Endometrial microvascular endothelial cells (primary cell): ENCODE measurements around the gene CELF4. TPM values are rescaled to one million over a fixed set of nuclear protein-coding genes. Genes with fewer than 3 reads are reported as not detected.

Experiments used
- in situ Hi-C: cut with HindIII; loops from 2 replicates; pipeline ENCODE4 v1.10.0; 2017; ENCODE audit warnings: low sequenced_read_pairs, low pct_unique_long_range_greater_than_20kb; ENCODE audit errors: inconsistent ontology term
- total RNA-seq: library from RNA; depleted of rRNA; stranded (reverse); fragments of >200 nt; gene quantifications from one replicate; pipeline ENCODE4 v1.2.3, GENCODE V29; 2015; ENCODE audit errors: inconsistent ontology term

Gene CELF4
- total RNA-seq, 1 donor from 2014 or later, result not detected

DNA sequence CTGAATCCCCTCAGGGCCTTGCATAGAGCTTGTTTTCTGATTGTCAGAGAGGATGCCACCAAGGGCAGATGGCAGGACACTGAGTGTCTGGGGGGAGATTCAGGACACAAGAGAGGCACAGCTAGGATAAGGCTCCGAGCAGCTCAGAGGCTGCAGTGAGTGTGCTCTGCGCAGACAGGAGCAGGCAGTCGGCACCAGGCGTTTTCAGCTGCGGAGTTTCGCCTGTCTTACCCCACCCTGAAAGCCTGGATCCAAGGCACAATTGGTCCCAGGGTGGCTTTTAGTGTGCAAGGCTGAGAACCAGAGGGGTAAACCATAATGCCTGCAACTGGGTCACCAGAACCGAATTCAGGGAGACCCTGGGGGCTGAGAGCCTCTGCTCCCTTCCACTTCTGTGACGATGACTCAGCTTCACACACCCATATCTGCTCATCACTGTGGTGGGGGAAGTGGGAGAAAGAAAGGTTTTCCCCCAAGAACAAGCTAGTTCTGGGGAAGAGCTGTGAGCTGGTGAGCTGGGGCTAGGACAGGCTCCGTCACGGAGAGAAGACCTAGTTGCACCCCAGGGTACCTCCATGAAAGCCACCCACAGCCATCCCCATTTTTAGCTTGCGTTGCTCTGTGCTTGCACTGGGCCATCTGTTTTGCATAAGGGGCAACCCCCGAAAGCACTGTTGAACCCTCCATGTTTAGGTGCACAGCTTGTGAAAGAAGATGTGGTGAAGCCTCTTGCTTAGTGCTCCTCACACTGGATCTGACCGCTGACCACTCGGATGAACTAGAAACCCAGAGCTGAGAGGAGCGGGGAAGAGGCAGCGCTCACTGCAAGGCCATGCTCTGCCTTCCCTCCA, 173.7 kb downstream of the CELF4 start:
- in situ Hi-C loops, result no loop called here

DNA sequence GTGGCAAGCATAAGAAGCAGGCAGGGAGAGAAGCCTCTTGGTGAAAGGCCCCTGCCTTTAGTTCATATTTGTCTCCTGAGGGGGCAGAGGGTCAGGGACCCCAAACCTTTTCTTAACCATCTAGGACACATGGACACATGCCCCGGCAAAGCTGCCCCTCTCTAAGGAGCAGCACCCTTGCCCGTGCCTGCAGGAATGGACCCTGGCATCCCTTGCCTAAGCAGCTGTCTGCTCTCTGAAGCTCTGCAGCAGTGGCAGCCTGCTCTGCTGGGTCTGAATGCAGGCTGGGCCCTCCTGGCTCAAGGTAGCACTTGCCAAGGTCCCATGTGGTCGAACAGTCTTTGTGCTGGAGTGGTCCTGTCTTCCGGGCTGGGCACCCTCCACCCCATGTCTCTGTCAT, 174.4 kb downstream of the CELF4 start:
- in situ Hi-C loops, result no loop called here

DNA sequence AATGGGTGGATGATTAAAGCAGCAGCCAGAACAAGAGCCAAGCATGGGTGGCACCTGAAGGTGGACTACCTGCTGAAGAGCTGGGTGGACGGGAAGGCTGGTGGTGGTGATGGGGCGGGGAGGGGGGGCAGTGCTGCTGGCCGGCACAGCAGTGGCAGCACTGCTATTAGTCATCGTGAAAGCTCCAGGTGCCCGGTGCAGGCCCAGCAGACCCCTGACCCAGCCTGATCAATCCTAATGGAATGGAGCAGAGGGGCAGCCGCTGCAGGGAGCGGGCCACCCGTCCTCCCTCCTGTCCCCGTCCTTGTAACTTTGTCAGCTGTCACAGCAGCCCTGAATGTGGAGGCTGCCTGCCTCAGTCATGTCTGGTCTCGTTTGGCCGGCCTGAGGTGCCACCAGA, 174.9 kb downstream of the CELF4 start:
- in situ Hi-C loops, result no loop called here

DNA sequence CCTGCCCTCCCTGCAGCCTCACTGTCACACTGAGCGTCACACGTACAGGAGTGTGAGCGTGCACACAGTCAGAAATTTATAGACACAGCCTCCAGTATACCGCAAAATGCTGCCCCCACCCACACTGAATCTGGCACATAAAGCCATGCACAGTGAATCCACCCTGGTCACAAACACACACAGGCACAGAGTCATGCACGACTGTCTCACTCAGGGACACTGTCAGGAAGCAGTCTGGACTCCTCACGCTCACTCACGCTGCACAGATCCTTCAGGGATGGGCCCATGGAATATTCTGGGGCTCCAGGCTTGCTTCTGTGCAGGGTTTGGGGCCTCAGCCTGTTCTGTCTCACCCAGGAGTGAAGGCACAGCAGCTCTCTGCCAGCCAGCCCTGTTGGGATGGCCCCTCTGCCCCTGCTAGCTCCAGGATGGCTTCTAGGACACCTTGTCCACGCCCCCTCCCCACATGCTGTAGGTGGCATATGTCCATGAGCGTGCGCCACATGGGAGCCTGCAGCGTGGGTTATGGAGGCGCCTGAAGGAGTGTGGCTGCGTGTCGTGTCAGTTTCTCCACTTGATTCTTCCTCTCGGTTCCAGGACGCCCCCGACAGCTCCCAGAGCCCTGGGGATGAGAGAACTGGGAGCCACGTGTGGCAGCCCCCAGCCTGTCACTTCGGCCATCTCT, 175.8 kb downstream of the CELF4 start:
- in situ Hi-C loops, result no loop called here

DNA sequence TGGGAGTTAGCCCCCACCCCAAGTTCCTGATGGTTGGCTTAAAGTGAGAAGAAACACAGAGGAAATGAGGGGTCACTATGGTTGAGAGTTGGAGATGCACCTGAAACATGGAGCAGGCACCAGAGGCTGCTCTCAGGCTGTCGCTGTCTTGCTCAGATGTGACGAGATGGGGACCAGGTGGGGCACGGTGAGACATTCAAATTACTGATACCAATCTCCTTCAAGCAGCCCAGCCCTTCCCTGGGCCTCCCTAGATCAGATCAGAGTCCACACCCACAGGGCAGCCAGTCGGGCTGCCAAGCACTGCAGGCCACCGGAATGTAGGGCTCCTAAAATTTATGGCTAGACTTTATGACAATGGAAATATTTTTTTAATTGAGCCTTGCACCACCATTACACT, 176.6 kb downstream of the CELF4 start:
- in situ Hi-C loops, result no loop called here

DNA sequence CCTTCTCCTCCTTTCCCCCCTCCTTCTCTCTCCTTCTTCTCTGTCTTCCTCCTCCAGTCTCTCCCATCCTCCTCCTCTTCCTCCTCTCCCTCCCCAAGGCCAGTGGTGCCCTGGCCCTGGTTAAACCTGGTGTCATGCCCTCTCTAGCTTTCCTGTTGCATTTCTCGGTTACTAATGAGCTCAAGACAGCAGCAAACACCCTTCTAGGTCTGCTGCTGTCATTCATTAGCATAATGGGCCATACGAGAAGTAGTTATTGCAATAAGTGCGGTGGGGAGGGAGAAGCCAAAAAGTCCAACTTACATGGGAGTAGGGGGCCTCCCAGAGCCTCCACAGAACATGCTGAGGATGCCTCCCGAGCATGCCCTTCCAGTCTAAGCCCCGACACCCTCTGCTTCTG, 177.2 kb downstream of the CELF4 start:
- in situ Hi-C loops, result no loop called here

DNA sequence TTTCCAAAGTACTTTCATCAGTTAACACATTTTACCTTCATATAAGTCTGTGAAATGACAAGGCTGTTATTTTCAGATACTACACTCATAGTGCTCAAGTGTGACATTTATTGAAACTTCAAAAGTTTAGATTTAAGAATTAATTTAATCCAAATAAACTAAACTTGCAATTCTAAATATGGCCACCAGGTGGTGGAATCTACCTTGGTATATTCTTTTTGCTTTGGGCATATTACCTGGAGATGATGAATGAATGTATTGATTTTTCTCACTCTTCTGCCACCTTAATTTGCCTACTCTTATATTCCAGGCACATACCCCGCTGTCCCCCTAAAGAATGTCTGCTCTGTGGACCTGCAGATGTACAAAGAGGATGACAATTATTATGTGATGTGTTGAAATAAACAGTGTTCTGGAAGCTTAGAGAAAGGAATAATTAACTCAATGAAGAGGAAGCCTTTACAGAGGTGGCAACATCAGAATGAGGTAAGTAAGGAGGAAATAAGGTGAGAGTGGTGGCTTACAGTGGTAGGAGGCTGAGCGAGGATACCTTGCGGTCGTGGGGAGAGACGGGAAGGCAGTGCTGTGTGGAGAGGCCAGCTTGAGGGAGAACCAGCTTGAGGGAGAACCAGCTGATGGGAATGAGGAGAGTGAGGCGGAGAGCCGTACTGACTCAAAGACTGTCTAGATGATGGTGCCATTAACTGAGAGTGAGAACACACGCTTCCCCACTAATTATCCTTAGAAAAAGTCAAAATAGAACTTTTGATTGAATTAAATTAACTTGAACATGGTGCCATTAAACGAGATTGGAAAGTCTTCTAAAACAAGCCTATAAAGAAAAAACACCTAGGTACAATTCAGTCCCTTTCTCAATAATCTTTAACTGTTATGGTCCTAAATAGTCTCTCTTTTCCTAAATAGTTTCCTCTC, 179.5 kb downstream of the CELF4 start:
- in situ Hi-C loops, result no loop called here

DNA sequence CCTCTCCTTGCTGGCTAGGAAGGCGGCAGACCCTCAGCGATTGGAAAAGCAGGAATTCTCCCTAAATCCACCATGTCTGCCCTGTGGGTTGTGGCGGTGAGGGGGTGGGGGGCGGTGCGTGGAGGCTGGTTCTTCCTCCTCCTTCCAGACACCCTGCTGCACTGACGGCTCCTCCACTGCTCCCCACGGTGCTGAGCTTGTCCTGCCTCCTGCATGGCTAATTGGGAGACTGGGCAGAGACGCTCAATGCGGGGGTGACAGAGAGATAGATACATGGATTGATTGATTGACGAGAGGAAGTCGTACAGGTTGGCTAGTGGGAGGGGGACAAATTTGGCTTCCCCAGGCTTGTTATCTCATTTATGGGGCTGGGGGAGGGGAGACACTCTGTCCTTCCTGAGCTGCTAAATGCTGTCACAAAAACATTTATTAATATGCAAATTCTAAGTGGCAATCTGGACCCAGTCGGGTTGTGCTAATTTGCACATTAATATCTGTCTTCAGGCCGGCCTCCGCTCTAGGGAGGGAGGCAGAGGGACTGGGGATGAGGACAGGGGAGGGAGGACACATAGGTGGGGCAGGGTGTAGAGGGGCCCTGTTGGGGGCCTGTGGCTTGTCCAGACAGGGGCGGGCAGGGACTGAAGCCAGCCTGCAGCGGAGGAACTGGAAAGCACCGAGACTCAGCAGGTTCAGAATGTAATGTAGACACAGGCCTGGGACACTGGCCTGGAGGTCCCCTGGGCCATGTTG, 181.6 kb downstream of the CELF4 start:
- in situ Hi-C loops, result no loop called here

DNA sequence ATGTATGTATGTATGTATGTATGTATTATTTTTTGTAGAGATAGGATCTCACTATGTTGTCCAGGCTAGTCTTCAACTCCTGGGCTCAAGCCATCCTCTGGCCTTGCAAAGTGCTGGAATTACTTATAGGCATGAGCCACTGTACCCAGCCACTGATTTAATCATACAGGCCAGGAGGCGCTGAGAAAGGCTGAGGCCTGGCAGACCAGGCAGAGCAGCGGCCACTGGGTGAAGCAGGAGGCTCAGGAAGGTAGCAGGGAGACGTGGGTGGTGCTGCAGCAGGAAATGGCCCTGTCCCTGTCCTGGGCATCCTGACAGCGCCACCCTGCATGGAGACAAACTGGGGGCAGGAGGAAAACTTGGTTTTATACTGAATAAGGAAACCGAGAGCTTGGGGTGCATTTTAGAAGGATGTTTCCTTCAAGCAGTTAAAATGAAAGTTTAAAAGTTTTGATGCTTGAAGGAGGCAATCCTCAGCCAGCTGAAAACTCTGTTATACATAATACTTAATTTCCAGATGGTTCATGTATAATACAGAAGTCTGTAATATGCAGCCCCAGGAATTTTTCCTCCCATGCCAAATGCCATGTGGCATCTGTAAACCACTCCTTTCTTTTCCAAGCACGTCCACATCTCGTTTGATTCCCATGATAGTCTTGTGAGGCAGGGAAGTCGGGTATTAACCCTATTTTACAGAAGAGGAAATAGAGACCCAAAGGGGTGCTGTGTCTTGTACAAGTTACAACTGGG, 182.4 kb downstream of the CELF4 start:
- in situ Hi-C loops, result no loop called here

DNA sequence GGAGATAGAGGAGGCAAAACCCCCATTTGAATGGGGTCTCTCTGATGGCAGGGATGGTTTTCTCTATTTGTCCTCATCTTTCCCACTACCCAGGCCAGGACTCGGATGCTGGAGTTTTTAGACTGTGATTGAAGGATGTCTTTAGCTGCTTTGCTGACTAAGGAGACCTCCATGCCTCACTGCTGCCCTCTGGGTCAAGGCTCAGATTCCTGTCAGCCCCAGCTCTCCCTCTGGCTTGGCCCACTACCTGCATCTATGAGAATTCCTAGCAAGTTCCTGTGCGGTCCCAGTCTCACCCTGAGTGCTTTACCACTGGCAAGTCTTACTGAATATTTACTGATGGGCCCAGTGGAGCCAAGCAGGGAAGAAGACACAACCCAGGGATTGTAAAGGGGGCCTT, 184.0 kb downstream of the CELF4 start:
- in situ Hi-C loops, result no loop called here

DNA sequence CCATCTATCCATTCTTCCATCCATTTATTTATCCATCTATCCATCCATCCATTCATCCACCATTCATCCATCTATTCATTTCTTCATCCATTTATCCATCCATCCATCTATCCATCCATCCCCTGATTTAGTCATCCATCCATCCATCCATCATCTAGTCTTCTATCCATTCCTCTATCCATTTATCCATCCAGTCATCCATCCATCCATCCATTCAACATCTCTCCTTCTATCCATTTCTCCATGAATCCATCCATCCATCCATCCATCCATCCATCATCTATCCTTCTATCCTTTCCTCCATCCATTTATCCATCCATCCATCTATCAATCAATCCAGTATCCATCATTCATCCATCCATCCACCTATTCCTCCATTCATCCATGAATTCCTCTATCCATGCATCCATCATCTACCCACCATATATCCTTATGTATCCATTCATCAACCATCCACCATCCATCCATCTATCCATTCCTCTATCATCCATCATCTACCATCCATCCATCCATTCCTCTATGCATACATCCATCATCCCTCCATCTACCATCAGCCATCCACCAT, 185.0 kb downstream of the CELF4 start:
- in situ Hi-C loops, result no loop called here

DNA sequence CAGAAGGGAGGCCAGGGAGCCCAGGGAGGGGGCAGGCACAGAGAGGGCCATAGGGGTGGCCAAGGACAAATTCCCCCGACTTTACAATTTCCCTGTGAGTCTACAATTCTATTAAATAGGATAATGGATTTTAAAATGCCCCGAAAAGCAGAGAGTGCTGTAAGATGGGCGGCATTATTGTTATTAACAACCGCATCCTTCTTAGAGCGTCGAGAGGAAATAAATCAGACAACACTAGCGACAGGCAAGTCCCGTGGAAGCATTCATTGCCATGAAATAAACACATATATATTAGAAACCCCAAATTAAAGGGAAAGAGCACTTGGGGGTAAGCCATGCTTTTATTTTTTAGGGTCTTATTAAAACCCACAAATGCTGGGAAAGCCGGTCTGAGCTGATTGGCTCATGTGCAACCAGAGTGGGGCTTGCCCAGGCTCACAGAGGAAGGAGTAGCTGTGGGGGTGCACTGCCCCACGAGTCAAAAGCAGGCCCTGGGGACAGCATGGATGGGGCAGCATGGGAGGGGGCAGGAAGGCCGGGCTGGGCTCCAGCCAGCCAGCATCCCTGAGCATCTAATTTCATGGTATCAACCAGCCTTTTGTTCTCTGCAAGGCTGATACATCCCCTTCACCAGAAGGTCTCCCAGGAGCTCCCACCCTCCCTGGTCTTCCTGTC, 187.1 kb downstream of the CELF4 start:
- in situ Hi-C loops, result no loop called here

DNA sequence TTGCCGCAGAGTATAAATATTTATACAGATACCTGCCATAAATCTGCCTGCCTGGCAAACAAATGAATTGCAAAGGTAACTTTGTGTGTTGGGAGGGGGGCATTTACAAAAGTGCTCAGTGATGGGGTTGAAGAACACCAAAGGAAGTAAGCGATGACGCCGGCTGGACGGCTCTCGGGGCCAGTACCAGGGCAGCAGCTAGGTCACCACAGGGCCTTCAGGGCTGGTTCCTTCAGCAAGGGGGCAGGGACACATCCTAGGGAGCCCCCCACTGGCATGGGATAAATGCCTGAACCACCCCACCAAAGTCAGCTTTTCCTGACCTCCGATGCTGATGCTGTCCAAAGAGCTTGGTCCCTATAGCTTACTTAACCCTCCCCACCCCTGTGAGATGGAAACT, 190.4 kb downstream of the CELF4 start:
- in situ Hi-C loops, result no loop called here

DNA sequence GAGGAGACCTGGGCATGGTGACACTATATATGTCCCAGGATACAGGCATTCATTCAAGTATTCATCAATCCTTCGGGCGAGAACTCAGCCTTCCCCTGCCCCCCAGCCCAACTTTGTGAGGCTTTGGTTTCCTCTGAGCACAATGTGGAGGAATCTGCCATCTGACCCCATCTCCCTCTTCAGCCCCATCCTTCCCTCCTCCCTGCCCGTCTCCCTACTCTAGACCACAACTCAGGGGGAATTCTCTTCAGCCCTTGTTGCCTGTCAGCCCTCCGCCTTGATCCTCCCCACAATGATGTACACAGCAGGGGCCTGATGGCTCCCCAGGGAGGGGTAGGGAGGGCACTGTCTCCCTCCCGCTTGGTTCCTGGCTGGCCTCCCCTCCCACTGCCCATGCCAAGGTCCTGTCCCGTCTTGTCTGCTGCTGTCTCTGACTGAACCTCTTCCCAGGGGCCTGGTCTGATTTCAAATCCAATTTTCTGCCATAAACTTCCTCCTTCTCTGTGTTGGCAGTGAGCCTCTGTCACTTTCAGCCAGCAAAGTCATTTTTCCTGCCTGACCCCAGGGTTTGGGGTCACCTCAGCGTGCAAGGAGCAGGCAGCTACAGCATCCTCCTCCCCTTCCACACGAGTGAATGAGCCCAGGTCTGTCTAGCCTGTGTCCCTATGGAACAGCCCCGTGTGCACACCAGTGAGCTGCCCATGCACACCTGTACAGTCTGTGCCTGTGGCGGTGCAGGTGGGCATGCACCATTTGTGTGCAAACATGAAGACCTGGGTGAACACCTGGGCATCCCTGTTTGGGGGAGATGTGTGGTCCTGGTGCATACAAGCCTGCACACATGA, 197.3 kb downstream of the CELF4 start:
- in situ Hi-C loops, result no loop called here

DNA sequence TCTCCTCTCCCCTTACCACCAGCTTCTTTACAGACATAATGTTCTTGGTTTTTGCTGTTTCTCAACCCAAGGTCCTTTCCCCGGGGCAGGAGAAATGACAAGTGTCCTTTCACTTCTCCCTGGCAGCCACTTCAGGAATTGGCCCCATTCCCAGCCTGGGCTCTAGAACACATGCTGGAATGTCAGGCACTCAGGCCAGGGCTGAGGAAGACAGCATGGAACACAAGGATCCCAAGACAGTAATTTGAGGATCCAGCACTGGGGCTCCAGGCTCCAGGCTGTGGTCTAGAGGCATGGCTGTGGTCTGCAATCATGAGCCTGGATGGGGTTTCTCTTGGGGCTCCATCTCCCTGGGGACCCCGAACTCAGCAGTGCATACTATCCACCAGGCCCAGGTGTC, 201.4 kb downstream of the CELF4 start:
- in situ Hi-C loops, result no loop called here

DNA sequence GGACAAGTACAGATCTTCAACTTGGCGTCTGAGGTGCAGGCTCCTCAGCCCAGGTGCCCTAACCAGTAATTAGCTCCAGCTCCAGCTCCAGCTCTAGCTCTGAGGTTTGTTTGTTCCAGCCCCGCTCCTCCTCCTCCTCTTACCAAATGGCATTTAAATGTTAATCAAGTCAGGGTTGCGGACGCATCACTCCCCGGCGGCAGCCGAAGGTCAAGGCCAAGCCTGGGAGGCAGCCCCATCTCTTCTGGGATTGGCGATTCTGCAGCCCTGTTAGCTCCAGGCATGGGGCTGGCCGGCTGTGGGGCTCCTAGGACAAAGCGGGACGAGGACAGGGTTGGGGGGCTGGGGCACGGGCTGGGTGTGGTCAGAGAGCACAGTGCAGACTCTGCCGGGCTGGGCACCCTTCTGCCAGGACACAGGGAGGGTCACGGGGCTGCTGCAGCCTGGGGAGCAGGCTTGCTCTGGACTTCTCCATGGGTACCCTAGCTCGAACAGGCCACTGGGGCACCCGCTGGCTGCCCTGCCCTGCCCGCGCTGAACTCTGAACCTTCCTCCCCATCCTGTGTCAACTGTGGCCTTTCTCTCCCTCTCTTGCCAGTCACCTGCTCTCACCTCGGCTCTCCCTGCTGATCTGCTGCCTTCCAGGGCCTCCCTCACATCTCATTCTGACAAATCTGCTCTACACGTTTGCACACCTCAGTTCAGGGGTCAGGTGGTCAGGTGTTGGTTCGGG, 203.3 kb downstream of the CELF4 start:
- in situ Hi-C loops, result no loop called here
